Erythroblast (primary cell): Measurements from ENCODE around the gene LRRC46.

ENCODE experiments used
- GATA1 ChIP-seq: IDR thresholded peaks from 2 replicates; pipeline ENCODE4 v1.6.1; 2011; ENCODE audit warnings: low read depth, mild to moderate bottlenecking, control low read depth, low read length, moderate library complexity
- POLR2A ChIP-seq: IDR thresholded peaks from 2 replicates; pipeline ENCODE4 v1.6.1; 2011; ENCODE audit warnings: mild to moderate bottlenecking, low read length

GRCh38 chr17:47808830-47809480 is 22.5 kb upstream of the LRRC46 start:
- TF ChIP-seq POLR2A (no peak), GATA1 (no peak)
